ENCODE data around the gene BPTF. TPM values are rescaled to one million over a fixed set of nuclear protein-coding genes. Genes with fewer than 3 reads are reported as not detected.

The BPTF gene
- total and polyA plus RNA-seq, 2 donors (not counting 1 experiment from before 2014, with no cell fraction given) = 71.9 to 390 TPM

DNA sequence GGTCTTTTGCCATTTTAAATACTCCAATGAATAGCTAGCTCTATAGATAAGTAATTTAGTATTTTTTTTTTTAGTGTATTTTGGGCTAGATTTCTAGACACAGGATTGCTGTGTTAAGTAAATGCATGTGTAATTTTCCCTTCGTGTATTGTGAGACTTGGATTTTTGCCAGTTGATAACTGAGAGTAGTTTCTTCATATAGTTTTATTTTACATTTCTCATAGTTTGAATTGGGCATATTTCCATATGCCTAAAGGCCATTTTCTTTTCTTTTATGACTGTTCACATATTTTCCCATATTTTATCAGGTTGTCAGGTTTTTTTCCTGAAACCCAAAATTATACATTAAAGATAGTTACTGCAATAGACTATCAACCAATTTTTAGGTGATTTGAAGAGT is 59.4 kb downstream of the BPTF start:
- H3K4me3 ChIP-seq (ENCODE audit: control extremely low read depth in 1 of 5, extremely low read depth in 1 of 5, insufficient read depth in 1 of 5, low read depth in 2 of 5, low read length in 4 of 5) = no peak overlapping the region
- no peaks in the 10 kb centered on the region for H3K27me3 Mint-ChIP-seq
- POLR2A ChIA-PET = no interaction called here
- no CpG with 5 or more reads among the region's 1 CpG for WGBS (ENCODE audit: insufficient coverage)
- H3K9ac ChIP-seq (ENCODE audit: low read length) = no peak overlapping the region
- no peak for TF ChIP-seq EZH2 (IDR thresholded peaks at IDR 0.05; ENCODE audit: borderline replicate concordance, insufficient read depth, low read depth, low read length, poor library complexity, severe bottlenecking)
- TF ChIP-seq, protein P1, sequence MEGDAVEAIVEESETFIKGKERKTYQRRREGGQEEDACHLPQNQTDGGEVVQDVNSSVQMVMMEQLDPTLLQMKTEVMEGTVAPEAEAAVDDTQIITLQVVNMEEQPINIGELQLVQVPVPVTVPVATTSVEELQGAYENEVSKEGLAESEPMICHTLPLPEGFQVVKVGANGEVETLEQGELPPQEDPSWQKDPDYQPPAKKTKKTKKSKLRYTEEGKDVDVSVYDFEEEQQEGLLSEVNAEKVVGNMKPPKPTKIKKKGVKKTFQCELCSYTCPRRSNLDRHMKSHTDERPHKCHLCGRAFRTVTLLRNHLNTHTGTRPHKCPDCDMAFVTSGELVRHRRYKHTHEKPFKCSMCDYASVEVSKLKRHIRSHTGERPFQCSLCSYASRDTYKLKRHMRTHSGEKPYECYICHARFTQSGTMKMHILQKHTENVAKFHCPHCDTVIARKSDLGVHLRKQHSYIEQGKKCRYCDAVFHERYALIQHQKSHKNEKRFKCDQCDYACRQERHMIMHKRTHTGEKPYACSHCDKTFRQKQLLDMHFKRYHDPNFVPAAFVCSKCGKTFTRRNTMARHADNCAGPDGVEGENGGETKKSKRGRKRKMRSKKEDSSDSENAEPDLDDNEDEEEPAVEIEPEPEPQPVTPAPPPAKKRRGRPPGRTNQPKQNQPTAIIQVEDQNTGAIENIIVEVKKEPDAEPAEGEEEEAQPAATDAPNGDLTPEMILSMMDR (IDR thresholded peaks at IDR 0.05) = no peak
- ATAC-seq (ENCODE audit: low read depth) (no peak), DNase-seq (no peak)
- H2AFZ ChIP-seq (ENCODE audit: insufficient read depth, low read depth, low read length, poor library complexity, severe bottlenecking) = no peak overlapping the region
- H3K27ac ChIP-seq (ENCODE audit: low read length in 2 of 2) = no peak overlapping the region
- H3K36me3 ChIP-seq (replicated peaks in 1 of 2; ENCODE audit: control extremely low read depth in 1 of 2, control insufficient read depth in 1 of 2, extremely low read depth in 1 of 2, insufficient read depth in 2 of 2, low read length in 1 of 2) = peaks cover 1 to 36% of the 10 kb centered on the region in 2 experiments
- H3K27ac Mint-ChIP-seq = no peak overlapping the region
- H3K4me1 ChIP-seq (ENCODE audit: control insufficient read depth in 2 of 2, insufficient read depth in 2 of 2, low read length in 2 of 2) = no peaks in the 10 kb centered on the region
- H3K27me3 ChIP-seq (replicated peaks in 1 of 4; ENCODE audit: control extremely low read depth in 1 of 4, control insufficient read depth in 3 of 4, insufficient read depth in 4 of 4, low read length in 3 of 4) = no peaks in the 10 kb centered on the region
- H3K9me3 Mint-ChIP-seq (ENCODE audit: insufficient read depth) = no peaks in the 10 kb centered on the region
- H4K20me1 ChIP-seq (ENCODE audit: control insufficient read depth, insufficient read depth, low read length, poor library complexity, severe bottlenecking) = peaks cover 29% of the 10 kb centered on the region
- H3K4me3 Mint-ChIP-seq = no peak overlapping the region
- H3K4me1 Mint-ChIP-seq = peaks cover 2% of the 10 kb centered on the region
- CTCF ChIA-PET = interaction anchor here (2.1 kb wide), 1 partner anchor 85 kb away, joined by 9 read pairs; no protein-coding TSS in a partner anchor
- no peaks in the 10 kb centered on the region for H3K9me3 ChIP-seq (ENCODE audit: control extremely low read depth in 1 of 3, control insufficient read depth in 2 of 3, insufficient read depth in 1 of 3, low read length in 2 of 3)
- peaks cover 42% of the 10 kb centered on the region for H3K79me2 ChIP-seq (ENCODE audit: control insufficient read depth, insufficient read depth, low read length)
- no peak overlapping the region for H3K4me2 ChIP-seq (replicated peaks; ENCODE audit: low read depth, low read length, poor library complexity, severe bottlenecking)
- intact Hi-C loops (cut with micrococcal nuclease) = loop anchor here (10.0 kb wide), 1 partner anchor 60 kb away; no protein-coding TSS in a partner anchor

DNA sequence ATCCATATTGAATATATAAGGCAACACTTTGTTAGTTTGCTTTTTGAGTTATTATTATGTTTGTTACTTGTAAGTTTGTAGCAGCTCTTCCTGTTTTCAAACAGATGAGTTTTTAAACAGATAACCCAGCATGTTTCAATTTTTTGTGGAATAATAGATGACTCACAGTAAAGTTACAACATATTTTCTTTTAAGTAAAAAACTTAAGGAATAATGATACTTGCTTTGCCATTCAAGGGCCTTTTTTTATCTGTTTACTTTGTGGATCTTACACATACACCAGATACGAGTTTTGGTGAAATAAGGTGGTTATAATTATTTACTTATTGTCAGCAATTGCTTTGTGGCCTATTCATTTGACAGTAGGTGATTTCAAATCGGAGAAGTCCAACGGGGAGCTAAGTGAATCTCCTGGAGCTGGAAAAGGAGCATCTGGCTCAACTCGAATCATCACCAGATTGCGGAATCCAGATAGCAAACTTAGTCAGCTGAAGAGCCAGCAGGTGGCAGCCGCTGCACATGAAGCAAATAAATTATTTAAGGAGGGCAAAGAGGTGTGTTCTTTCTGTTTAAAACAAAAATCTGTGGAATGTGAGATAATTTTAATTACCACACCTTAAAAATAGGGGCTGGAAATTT is 66.3 kb downstream of the BPTF start:
- CTCF ChIA-PET = interaction anchor here (0.8 to 1.3 kb wide), 2 partner anchors 34 to 91 kb away, joined by 3 to 6 read pairs; no protein-coding TSS in a partner anchor
- Histone ChIP-seq H3K36me3 (replicated peaks in 1 of 2; ENCODE audit: control extremely low read depth in 1 of 2, control insufficient read depth in 1 of 2, extremely low read depth in 1 of 2, insufficient read depth in 2 of 2, low read length in 1 of 2) (peaks cover 9 to 64% of the 10 kb centered on the region in 2 experiments), H3K27me3 (replicated peaks in 1 of 4; ENCODE audit: control extremely low read depth in 1 of 4, control insufficient read depth in 3 of 4, insufficient read depth in 4 of 4, low read length in 3 of 4) (no peaks in the 10 kb centered on the region), H3K4me1 (ENCODE audit: control insufficient read depth in 2 of 2, insufficient read depth in 2 of 2, low read length in 2 of 2) (peaks cover 0 to 3% of the 10 kb centered on the region in 2 donors), H3K4me3 (ENCODE audit: control extremely low read depth in 1 of 5, extremely low read depth in 1 of 5, insufficient read depth in 1 of 5, low read depth in 2 of 5, low read length in 4 of 5) (no peak overlapping the region), H4K20me1 (ENCODE audit: control insufficient read depth, insufficient read depth, low read length, poor library complexity, severe bottlenecking) (peaks cover 6% of the 10 kb centered on the region), H3K27ac (ENCODE audit: low read length in 2 of 2) (no peak overlapping the region), H3K9me3 (ENCODE audit: control extremely low read depth in 1 of 3, control insufficient read depth in 2 of 3, insufficient read depth in 1 of 3, low read length in 2 of 3) (no peaks in the 10 kb centered on the region), H3K9ac (ENCODE audit: low read length) (no peak overlapping the region), H2AFZ (ENCODE audit: insufficient read depth, low read depth, low read length, poor library complexity, severe bottlenecking) (no peak overlapping the region), H3K79me2 (ENCODE audit: control insufficient read depth, insufficient read depth, low read length) (peaks cover 4% of the 10 kb centered on the region), H3K4me2 (replicated peaks; ENCODE audit: low read depth, low read length, poor library complexity, severe bottlenecking) (no peak overlapping the region)
- POLR2A ChIA-PET = no interaction called here
- Mint-ChIP-seq H3K4me3 (no peak overlapping the region), H3K4me1 (peaks cover 9% of the 10 kb centered on the region), H3K27ac (no peak overlapping the region), H3K27me3 (no peaks in the 10 kb centered on the region), H3K9me3 (ENCODE audit: insufficient read depth) (no peaks in the 10 kb centered on the region)
- intact Hi-C loops (cut with micrococcal nuclease) = loop anchor here (5.0 kb wide), 1 partner anchor 89 kb away; no protein-coding TSS in a partner anchor
- 95% methylated on average over 4 of the region's 6 CpGs for WGBS (ENCODE audit: insufficient coverage)
- ATAC-seq (ENCODE audit: low read depth) (no peak), DNase-seq (no peak)
- no peak for TF ChIP-seq EZH2 (IDR thresholded peaks at IDR 0.05; ENCODE audit: borderline replicate concordance, insufficient read depth, low read depth, low read length, poor library complexity, severe bottlenecking)
- TF ChIP-seq, protein P1 (IDR thresholded peaks at IDR 0.05) = no peak

Measured in B cell (primary cell).